GM12872 (cell line): ENCODE results near the gene APOBEC2.

Experiments
- TF ChIP-seq, protein P1 (sequence below): IDR thresholded peaks from 3 replicates; pipeline ENCODE4 v1.5.1; 2011; ENCODE audit warnings: low read depth, mild to moderate bottlenecking, low read length, moderate library complexity; ENCODE audit not compliant: insufficient read depth

The APOBEC2 gene

DNA sequence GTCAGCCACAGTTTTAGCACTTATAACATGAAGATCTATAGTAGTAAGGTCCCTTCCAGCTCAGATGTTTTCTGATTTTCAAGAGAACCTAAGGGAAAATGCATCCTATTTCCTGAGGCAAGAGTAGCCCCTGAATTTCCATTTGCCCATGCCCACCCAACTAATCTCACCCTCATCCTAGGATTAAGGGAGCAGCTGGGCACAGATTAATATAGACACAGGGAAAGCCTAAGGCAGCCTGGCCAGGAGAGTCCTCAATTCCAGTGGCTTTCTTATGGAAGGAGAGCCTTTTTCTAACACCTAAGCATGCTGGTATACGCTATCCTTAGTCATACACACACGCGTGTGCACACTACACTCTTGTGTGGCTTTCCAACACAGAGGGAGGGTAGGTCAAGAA, 1.5 kb downstream of the APOBEC2 start:
- TF ChIP-seq, protein P1, sequence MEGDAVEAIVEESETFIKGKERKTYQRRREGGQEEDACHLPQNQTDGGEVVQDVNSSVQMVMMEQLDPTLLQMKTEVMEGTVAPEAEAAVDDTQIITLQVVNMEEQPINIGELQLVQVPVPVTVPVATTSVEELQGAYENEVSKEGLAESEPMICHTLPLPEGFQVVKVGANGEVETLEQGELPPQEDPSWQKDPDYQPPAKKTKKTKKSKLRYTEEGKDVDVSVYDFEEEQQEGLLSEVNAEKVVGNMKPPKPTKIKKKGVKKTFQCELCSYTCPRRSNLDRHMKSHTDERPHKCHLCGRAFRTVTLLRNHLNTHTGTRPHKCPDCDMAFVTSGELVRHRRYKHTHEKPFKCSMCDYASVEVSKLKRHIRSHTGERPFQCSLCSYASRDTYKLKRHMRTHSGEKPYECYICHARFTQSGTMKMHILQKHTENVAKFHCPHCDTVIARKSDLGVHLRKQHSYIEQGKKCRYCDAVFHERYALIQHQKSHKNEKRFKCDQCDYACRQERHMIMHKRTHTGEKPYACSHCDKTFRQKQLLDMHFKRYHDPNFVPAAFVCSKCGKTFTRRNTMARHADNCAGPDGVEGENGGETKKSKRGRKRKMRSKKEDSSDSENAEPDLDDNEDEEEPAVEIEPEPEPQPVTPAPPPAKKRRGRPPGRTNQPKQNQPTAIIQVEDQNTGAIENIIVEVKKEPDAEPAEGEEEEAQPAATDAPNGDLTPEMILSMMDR: no peak

DNA sequence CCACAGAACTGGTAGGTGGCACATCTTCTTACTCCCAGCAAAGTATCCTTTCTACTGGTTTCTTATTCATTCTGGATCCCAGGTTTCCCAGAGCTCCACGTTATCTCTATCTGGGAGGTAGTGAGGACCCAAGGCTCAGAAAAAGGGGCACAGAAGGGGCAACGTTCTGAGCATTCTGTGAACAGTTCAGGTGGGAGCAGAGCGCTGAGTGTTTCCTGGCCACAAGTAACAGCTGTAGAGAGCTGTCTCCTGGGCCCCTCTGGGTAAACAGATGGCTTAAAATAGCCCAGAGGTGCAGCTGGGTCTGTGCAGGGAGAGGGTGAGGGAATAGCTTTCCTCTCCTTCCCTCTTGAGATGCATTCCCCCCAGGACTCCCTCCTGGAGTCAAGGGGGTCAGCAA, 2.1 kb downstream of the APOBEC2 start:
- TF ChIP-seq, protein P1: no peak

DNA sequence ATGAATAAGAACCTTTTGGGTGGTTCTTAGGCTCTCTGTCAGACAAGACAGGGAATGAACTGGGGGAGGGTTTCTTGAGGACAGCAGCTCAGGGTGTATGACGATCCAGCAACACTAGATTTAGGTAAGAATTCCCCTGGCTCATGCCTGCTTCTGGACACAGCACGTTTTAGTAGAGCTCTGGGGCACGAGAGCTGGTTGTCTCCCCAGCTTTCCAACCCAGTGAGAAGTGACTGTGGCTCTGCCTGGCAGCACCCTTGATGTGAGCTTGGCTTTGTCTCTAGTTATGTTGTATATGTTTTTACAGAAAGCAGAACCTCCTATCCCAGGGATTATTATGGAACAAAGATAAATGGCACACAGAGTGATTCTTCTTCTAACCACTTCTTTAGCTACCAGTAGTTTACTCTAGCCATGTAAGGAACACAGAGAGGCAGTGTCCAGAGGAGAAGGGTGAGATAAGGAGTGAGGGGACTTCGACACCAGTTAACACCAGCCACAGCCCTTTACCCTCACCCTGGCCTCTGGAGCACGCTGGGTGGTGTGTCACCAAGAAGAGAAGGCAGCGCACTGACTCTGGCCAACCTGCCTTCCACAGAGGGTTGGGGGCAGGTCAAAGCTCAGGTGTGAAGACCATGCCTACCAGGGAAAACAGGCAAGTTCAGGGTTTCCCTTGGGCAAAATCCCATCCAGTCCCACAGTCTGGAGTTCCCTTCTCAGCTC, 3.9 kb downstream of the APOBEC2 start:
- TF ChIP-seq, protein P1: no peak

DNA sequence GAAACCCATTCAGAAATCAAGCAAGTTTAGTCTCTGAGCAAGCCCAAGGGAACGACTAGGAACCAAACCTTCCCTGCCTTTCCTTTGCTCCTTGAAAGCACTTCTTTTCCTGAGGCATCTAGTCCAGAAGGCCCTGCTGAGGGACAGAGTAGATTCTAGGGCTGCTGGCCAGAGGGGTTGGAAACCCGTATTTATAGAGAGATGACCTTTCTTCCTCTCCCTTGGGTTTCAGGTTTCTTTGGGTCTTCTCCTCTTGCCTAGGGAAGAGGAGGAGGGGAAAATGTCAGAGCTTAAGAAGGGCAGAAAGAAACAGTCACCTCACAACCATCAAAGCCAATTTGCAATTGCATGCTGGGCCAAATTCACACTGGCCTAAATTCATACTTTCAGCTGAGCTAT, 5.8 kb downstream of the APOBEC2 start:
- TF ChIP-seq, protein P1: no peak

DNA sequence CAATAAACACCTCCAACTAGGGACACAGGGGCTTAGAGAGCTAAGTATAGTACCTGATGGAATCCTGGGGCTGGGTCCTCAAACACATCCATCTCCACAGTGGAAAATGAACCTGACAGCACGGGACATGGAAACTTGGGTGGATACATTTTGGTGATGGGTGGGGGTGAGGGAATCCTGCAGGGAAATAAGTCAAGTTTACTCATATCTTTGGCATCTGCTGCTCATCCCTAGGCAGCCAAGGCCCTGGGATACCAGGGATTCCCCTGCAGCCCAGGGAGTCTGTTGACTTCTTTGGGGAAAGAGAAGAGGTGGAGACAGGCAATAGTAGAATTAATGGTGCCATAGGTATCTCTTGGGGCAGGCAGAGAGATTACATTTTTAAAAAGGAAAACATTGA, 6.6 kb downstream of the APOBEC2 start:
- TF ChIP-seq, protein P1: no peak

DNA sequence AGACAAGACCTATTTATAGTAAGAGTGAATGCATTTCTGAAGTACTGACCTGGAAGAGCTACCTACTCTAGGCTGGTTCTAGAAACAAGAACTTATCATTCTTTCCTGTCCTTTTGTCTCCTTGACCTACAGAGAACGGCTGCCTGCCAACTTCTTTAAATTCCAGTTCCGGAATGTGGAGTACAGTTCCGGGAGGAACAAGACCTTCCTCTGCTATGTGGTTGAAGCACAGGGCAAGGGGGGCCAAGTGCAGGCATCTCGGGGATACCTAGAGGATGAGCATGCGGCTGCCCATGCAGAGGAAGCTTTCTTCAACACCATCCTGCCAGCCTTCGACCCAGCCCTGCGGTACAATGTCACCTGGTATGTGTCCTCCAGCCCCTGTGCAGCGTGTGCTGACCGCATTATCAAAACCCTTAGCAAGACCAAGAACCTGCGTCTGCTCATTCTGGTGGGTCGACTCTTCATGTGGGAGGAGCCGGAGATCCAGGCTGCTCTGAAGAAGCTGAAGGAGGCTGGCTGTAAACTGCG, 8.3 kb downstream of the APOBEC2 start:
- TF ChIP-seq, protein P1: no peak

DNA sequence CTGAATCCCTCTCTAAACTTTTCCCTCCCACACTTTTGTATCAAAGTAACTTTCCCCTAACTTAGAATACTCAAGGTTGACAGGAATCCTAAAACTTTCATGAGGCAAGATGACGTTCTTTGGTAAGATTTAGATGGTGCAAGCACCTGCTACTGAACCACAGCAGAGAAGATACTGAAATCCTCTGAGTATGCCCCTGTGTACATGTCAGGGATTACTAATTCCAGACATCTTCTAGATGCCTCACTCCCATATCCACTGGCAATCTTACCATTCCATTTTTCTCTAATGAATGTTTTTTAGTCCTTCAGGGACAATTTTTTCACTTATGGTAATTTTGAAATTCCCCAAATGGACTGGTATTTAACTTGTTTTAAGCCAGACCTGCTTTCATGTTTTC, 9.1 kb downstream of the APOBEC2 start:
- TF ChIP-seq, protein P1: no peak

DNA sequence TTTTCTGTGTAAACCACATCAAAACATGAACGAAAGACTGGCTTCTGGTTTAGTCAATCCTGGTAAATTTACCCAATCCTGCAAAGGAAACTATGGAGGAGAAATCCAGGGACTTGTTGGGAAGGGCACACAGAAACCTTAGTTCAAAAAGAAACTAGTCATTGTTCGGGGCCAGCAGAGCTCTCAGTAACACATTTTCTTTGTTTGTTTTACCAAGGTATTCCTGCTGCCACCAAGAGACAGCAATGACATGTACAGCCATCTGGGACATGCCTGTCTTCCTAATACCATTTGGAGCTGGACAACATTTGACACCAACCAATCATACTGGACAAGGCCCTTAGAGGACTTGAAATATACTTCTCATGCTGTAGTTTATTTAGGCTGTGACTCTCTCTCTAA, 10.9 kb downstream of the APOBEC2 start:
- TF ChIP-seq, protein P1: no peak
